GM23338 (cell line): ENCODE measurements around the gene ELANE.

ENCODE experiments used
- CREB1 ChIP-seq: fragments of 250-450 bp; sonication (Bioruptor Pico); IDR thresholded peaks from 2 replicates; pipeline ENCODE4 v1.5.0; 2020; ENCODE audit warnings: low read depth, mild to moderate bottlenecking, moderate library complexity
- CTCF ChIP-seq, 2 experiments: fragments of 200-600 bp in 1 of 2; sonication (generic) in 1 of 2; conservative IDR thresholded peaks; 2 replicates each; pipeline versions ENCODE4 v1.5.1 to v1.6.1; 2016 to 2017; ENCODE audit warnings: antibody characterized with exemption in 2 of 2, low read depth in 2 of 2, mild to moderate bottlenecking in 2 of 2, moderate library complexity in 1 of 2
- ETS1 ChIP-seq: IDR thresholded peaks from 2 replicates; pipeline ENCODE4 v1.6.1; 2016; ENCODE audit warnings: antibody characterized with exemption
- EZH2 ChIP-seq: fragments of 200-600 bp; sonication (generic); IDR thresholded peaks from one replicate; pipeline ENCODE4 v1.8.0; 2017; ENCODE audit warnings: antibody characterized with exemption, mild to moderate bottlenecking, low read depth; ENCODE audit not compliant: unreplicated experiment
- EZH2phosphoT487 ChIP-seq: fragments of 200-600 bp; sonication (generic); IDR thresholded peaks from one replicate; pipeline ENCODE4 v1.8.1; 2018; ENCODE audit warnings: antibody characterized with exemption; ENCODE audit not compliant: unreplicated experiment
- JUNB ChIP-seq: IDR thresholded peaks from one replicate; pipeline ENCODE4 v1.6.1; 2016; ENCODE audit warnings: antibody characterized with exemption; ENCODE audit not compliant: unreplicated experiment
- NANOG ChIP-seq: IDR thresholded peaks from 2 replicates; pipeline ENCODE4 v1.6.1; 2016; ENCODE audit warnings: antibody characterized with exemption, borderline replicate concordance
- POLR2AphosphoS5 ChIP-seq: IDR thresholded peaks from 2 replicates; pipeline ENCODE4 v1.6.1; 2016; ENCODE audit warnings: antibody characterized with exemption, low read depth
- REST ChIP-seq: IDR thresholded peaks from one replicate; pipeline ENCODE4 v1.6.1; 2018; ENCODE audit warnings: antibody characterized with exemption; ENCODE audit not compliant: unreplicated experiment
- STAT1 ChIP-seq: IDR thresholded peaks from one replicate; pipeline ENCODE4 v1.6.1; 2016; ENCODE audit warnings: antibody characterized with exemption; ENCODE audit not compliant: unreplicated experiment
- ZNF114 ChIP-seq: fragments of 250-450 bp; sonication (Bioruptor Pico); IDR thresholded peaks from 2 replicates; pipeline ENCODE4 v1.5.0; 2020; ENCODE audit warnings: mild to moderate bottlenecking, moderate library complexity
- ZNF331 ChIP-seq: fragments of 250-450 bp; sonication (Bioruptor Pico); IDR thresholded peaks from 2 replicates; pipeline ENCODE4 v1.5.0; 2020; ENCODE audit warnings: low read depth, mild to moderate bottlenecking, moderate library complexity
- ZNF462 ChIP-seq: fragments of 250-450 bp; sonication (Bioruptor Pico); IDR thresholded peaks from 2 replicates; pipeline ENCODE4 v1.5.0; 2020; ENCODE audit warnings: mild to moderate bottlenecking, moderate library complexity

- no peak for TF ChIP-seq CTCF (conservative IDR thresholded peaks at IDR 0.05; ENCODE audit: low read depth in 2 of 2)
- no peak for TF ChIP-seq EZH2
- TF ChIP-seq CREB1, result no peak
- TF ChIP-seq POLR2AphosphoS5, result no peak
- no peak for TF ChIP-seq NANOG
- TF ChIP-seq REST, result no peak
- no peak for TF ChIP-seq EZH2phosphoT487
- no peak for TF ChIP-seq ZNF114 (CRISPR knock-in tag)
- no peak for TF ChIP-seq ETS1
- TF ChIP-seq JUNB, result no peak
- no peak for TF ChIP-seq ZNF462 (CRISPR knock-in tag)
- no peak for TF ChIP-seq STAT1
- no peak for TF ChIP-seq ZNF331
Measured at GRCh38 chr19:804419-805165, 47.5 kb upstream of the ELANE start.
